Frontal cortex (tissue), 4 donors: ENCODE measurements around the gene DTX3. TPM values are rescaled to one million over a fixed set of nuclear protein-coding genes. Genes with fewer than 3 reads are reported as not detected.
A peak's percentile ranks its signal among the peaks of the same experiment; 100 is the strongest.
"Not testable (repeated sequence)": the region's sequence is repeated elsewhere in the genome, so short reads cannot be mapped to it uniquely, and the experiment has no call there.

ENCODE experiments used
- DNase-seq, 2 donors: peaks; one replicate each; pipeline ENCODE4 v3.0.0; 2012; ENCODE audit warnings: low spot score in 2 of 2
- FAIRE-seq: peaks from 2 replicates; lab custom pipeline; 2012; peaks lifted over from hg19 to GRCh38; lab: Jason Lieb, UNC
- total RNA-seq: library from RNA; depleted of rRNA; stranded (reverse); fragments of >200 nt; gene quantifications from one replicate; pipeline ENCODE4 v1.2.3, GENCODE V29; 2014
- donor health status: control.
- donor health status: control.
- donor health status: control.

Gene DTX3, protein sequence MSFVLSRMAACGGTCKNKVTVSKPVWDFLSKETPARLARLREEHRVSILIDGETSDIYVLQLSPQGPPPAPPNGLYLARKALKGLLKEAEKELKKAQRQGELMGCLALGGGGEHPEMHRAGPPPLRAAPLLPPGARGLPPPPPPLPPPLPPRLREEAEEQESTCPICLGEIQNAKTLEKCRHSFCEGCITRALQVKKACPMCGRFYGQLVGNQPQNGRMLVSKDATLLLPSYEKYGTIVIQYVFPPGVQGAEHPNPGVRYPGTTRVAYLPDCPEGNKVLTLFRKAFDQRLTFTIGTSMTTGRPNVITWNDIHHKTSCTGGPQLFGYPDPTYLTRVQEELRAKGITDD
- 51.4 TPM for total RNA-seq

DNA sequence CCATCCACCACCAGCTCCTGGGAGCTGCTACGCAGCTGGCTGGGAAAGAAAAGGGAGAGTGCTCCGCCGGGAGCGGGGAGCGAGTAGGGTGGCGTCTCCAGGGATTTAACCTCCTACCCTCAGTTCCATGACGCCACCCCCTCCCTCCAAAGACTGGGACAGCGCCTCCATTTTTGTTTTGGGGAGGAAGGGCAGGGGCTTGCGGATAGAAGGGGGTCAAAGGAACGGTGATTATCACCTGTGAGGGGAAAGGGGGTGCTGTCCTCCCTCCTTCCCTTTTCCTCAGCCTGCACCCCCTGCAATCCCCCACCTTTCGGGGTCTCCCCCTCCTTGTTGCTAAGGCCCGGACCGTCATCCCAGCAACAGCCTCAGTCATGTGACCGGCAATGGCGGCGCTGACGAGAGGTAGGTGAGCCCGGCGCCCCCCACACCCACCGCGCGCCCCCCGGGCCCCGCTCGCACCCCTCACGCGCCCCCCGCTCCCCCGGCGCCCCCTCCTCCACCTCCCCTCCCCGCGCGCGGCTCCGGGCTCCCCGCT is at the start of gene DTX3:
Gene DTX3, plus strand, starts transcription at position 371 of the 538 bp plus-strand sequence. CDS start 1,694 bp downstream, outside the sequence.
- no peak for FAIRE-seq
- DNase-seq = peak; percentile 72 to 78

DNA sequence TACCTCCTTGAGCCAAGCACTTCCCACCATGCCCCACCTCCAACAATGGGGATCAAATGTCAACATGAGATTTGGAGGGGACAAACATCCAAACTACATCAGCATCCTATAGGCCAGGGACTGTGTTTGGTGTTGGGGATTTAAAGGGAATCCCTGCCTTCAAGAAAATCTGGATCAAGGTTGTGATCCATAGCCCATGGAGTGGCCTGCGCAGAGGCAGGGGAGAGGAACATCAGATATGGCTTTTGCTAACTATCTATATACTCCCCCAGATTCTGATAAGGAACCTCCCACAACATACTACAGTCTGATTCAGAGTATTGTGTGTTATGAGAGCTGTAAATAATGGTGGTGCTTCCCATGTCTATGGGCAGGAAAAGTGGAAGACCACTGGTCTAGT is 49.7 kb upstream of the DTX3 start:
- FAIRE-seq = no peak
- no peak for DNase-seq

DNA sequence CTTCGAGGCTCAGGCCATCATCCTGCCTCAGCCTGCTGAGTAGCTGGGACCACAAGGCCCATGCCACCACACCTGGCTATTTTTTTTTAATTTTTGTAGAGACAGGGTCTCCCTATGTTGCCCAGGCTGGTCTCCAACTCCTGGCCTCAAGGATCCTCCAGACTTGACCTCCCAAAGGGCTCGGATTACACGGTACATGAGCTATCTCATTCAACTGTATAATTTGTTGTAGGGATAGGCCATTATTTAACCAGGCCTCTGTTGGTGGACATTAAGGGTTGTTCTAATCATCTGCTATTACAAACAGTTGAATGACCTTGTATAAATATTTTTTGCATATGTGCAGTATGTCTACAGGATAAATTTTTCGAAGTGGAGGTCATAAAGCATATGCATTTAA is 45.8 kb upstream of the DTX3 start:
- no peak for FAIRE-seq
- no peak for DNase-seq

DNA sequence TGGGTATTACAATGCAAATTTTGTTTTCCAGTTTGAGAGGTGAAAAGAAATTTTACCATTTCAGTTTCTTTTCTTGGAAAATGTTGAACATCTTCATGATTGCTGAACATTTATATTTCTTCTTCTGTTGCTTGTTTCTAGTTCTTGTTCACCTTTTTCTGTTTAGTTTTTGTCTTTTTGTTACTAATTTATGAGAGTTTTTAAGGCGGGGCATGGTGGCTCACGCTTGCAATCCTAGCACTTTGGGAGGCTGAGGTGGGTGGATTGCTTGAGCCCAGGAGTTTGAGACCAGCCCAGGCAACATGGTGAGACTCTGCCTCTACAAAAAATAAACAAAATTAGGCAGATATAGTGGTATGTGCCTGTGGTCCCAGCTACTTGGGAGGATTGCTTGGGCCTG is 44.1 kb upstream of the DTX3 start:
- DNase-seq = no peak
- FAIRE-seq = no peak

DNA sequence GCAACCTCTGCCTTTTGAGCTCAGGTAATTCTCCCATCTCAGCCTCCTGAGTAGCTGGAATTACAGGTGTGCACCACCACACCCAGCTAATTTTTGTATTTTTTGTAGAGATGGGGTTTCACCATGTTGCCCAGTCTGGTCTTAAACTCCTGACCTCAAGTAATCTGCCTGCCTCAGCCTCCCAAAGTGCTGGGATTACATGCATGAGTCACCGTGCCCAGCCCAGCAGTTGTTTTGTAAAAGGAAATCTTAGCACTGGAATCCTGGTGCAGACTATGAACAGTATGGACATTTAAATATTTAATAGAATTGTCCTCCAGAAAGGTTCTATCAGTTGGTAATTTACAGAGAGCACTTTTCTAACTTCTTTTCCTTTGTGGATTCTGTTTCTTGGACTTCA is 43.5 kb upstream of the DTX3 start:
- not testable (repeated sequence) for FAIRE-seq, DNase-seq

DNA sequence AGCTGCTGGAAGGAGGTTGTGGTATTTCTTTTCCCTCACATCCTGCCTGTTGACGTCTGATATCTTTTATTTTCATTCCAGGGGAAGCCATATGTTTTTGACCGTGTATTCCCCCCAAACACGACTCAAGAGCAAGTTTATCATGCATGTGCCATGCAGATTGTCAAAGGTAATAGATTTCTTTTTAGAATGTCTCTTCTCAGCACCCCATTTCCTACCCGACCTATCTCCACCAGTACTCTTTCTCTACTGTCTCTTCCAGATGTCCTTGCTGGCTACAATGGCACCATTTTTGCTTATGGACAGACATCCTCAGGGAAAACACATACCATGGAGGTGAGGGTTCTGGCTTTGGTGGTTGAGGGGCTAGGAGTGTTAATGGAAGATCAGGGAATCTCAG is 41.3 kb upstream of the DTX3 start:
- FAIRE-seq (no peak), DNase-seq (no peak)

DNA sequence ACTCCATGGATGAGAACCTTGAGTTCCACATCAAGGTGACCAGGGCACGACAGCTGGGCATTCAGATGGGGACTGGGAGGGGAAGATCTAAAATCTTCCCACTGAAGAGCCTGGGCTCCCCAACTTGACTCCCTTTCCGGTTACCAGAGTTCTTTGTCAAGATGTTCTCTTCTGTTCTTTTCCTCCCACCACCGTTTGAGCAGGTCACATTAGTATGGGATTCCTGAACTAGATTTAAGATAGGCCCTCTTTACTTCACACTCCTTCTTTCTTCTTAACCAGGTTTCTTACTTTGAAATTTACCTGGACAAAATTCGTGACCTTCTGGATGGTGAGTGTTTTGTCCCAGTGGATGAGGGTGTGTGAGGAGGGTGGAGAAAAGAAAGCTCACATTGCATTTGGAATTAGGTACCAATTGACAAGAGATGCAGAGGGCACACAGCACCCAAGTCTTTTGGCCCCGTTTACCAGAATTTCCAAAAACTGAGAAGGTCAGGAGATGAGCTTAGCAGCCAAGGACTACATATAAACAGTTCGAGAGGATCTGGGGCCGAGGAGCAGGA is 40.4 kb upstream of the DTX3 start:
- no peak for FAIRE-seq
- no peak for DNase-seq

DNA sequence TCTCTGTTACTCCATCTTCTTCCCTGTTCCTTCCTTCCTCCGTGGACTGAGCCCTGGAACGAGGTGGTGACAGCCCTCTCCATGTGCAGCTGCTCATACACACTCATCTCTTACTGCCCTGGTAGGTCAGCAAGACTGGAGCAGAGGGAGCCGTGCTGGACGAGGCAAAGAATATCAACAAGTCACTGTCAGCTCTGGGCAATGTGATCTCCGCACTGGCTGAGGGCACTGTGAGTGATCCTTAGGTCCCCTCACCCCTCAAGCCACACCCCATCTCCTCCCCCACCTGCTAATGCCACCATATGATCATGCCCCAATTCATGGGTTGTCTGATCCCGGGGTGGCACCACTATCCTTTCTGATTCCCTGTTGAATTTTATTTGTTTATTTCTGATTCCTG is 35.8 kb upstream of the DTX3 start:
- FAIRE-seq (no peak), DNase-seq (no peak)

DNA sequence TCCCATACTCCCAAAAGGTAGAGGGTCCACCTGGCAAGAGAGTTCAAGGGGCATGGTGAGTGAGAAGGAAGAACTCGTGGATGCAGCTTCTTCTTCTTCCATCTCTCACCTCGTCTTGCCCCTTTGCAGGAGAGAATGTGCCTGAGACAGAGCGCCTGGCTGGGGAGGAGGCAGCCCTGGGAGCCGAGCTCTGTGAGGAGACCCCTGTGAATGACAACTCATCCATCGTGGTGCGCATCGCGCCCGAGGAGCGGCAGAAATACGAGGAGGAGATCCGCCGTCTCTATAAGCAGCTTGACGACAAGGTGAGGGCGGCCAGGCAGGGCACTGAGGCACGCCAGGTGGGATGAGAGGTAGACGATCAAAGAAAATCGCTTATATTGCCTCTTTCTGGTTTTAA is 34.8 kb upstream of the DTX3 start:
- no peak for FAIRE-seq

DNA sequence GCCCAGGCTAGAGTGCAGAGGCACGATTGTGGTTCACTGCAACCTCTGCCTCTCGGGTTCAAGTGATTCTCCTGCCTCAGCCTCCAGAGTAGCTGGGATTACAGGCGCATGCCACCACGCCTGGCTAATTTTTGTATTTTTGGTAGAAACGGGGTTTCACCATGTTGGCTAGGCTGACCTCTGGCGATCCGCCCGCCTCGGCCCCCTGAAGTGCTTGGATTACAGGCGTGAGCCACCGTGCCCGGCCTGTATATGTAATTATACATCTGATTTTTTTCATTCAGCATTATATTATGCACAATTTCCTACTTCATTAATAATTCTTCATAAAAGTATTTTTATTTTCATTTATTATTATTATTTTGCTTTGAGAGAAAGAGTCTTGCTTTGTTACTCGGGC is 34.2 kb upstream of the DTX3 start:
- not testable (repeated sequence) for DNase-seq, FAIRE-seq

More for the DNA sequence above, 34.8 kb upstream of the DTX3 start:
- DNase-seq = no peak

DNA sequence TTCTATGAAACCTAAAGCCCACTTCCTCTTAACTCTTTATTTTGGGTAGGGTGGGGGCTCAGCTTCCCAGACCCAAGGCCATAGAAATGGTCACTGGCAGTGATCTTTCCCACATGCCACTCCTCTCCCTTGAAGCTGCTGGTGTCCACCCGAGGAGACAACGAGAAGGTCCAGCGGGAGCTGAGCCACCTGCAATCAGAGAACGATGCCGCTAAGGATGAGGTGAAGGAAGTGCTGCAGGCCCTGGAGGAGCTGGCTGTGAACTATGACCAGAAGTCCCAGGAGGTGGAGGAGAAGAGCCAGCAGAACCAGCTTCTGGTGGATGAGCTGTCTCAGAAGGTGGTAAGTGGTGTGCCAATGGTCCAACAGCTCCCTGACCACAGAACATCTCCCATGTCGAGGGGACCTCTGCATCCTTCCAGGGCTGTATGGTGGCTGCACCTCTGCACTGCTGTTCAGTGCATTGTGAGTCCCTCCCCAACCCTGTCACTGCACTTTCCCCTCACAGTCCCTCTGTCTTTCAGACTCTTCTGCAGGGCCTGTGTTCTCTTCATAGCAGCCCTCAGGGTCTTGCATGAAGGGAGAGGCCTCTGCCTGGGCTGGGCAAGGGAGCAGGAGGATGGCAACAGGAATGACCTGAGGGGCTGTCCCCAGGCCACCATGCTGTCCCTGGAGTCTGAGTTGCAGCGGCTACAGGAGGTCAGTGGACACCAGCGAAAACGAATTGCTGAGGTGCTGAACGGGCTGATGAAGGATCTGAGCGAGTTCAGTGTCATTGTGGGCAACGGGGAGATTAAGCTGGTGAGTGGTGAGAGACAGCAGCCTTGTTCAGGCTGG is 32.5 kb upstream of the DTX3 start:
- DNase-seq = no peak
- no peak for FAIRE-seq

DNA sequence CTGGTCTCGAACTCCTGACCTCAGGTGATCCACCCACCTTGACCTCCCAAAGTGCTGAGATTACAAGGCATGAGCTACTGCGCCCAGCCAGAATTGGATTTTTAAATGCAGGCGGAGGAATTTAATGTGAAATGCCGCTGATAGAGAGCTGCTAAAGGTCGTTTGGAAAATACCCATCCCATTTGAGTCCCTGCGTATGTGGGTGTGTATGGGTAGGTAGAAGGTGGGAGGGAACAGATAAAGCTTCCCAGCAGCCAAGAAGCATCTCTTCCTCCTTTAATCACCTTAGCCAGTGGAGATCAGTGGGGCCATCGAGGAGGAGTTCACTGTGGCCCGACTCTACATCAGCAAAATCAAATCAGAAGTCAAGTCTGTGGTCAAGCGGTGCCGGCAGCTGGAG is 29.8 kb upstream of the DTX3 start:
- FAIRE-seq = no peak

DNA sequence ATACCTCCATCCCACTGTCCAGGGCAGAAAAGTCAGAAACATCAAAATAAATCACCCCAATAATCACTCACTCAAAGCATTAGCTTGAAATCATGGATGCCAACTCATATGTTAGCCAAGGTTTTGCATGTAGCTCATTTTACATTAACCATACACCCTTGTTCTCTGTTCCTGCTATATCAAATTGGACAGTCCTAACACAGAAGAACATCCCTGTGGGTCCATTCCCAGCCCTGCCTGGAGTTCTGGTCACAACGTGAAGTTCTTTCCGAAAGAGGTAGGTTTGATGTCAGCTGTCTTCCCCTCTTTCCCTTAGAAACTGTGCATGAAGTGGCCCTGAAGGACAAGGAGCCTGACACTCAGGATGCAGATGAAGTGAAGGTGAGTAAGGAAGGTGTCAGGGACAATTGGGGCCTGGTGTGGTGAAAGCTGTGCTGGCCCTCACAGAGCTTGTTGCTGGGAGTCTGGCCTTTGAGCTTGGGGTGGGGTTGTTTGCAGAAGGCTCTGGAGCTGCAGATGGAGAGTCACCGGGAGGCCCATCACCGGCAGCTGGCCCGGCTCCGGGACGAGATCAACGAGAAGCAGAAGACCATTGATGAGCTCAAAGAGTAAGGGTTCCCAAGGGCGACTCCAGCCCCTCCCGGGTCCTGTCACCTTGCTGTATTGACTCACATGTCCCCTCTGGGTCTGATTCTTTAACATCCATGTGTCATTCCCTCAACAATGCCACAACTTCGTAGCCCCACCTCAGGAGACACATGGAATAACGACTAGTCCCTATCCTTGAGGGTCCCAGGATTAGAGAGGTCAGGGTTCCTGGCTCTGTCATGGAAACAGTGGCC is 28.6 kb upstream of the DTX3 start:
- DNase-seq = no peak
- FAIRE-seq = no peak

More for the DNA sequence above, 29.8 kb upstream of the DTX3 start:
- no peak for DNase-seq

DNA sequence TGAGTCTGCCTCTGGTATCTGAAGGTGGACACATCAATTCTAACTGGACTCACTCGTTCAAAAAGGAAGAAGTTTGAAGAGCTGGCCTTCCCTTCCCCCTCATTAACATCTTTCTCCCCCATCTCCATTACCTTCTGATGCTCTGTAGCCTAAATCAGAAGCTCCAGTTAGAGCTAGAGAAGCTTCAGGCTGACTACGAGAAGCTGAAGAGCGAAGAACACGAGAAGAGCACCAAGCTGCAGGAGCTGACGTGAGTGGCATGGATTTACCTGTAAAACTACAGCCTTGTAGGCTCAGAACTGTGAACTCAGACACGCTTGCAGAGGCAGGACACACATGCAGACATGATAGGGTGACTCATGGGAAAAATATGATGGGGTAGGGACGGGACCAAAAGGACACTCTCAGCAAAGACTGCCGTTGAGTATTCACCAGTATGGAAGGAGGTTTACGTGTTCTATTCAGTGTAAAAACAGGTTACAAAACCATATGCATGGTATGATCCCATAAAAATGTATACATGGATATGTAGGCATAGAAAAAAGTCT is 27.9 kb upstream of the DTX3 start:
- FAIRE-seq (no peak), DNase-seq (no peak)

DNA sequence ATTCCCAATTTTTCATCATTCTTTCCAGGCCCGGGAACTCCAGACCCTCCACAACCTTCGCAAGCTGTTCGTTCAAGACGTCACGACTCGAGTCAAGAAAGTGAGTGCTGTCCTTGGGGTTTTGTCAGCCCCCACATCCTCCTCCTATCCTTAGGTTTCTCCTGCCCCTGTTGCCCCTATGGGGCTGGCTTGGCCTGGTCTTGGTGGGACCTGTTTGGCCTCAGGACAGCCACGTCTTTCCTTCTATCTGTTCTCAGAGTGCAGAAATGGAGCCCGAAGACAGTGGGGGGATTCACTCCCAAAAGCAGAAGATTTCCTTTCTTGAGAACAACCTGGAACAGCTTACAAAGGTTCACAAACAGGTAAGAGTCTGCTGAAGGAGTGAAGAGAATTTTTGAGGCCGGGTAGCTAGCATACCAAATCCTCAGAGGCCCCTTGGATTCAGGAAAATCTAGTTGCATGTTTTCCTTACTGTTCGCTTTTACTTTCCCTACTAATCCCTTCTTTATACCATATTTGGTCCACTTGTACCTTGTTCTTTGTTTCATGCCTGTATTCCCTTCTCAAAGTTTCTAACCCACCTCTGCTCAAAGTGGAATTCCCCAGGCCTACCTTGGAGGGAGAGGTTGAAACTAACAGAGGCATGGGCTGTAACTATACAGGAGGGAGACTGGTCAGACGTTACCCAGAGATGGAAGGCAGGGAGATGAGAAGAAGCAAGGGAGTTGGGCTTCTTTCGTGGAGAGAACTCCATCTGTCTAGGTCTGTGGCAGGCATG is 26.5 kb upstream of the DTX3 start:
- no peak for FAIRE-seq
- DNase-seq = no peak

DNA sequence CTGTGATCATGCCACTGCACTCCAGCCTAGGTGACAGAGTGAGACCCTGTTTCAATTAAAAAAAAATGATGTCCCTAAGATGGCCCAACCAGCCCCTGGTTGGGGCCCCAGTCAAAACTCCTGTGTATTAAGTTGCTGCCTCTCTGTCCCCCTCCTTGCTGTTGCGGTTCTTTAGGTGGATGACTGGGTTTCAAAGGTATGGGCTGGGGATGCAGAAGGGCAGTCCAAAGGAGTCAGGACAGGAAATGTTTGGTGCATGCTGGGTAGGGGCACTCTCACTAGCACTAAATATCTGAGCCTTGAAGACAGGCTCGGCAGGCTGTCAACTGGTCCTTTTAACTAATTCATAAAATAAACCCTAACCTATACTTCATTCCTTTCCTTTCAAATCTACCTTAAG is 25.6 kb upstream of the DTX3 start:
- DNase-seq (no peak), FAIRE-seq (no peak)

DNA sequence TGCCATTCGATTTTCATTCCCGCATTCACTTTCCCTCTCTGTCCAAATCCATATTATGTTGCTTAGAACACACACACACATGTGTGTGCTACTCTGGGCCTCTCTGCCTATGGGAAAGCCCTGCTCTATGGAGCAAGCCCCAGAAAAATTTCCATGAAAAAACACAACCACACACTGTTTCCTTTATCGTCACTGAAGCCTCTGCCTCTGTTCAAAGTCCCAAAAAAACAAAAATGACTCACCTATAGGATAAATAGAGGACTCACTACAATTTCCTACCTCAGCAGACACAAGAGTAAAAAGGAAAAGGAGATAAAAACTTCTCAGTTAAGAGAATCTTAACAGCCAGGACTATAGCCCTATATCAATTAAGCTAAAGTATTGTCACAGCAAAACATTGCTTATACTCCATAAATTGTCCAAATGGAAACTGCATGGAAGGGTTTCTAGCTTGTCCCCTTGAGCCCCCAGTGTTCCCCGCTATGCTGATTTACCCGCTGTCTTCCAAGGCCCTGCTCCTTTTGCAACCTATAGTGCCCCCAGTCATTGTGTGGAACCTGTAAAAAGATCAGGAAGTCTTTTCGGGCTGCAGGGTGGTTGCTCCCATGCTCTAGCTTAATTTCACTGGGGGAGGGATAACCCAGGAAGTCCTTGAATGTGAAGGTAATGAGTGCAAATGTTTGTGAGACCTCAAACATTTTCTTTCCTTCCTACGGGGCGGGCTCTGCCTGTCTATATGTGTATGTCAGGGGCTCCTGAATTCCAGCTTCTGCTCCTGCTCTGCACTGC is 24.8 kb upstream of the DTX3 start:
- FAIRE-seq (no peak), DNase-seq (no peak)

DNA sequence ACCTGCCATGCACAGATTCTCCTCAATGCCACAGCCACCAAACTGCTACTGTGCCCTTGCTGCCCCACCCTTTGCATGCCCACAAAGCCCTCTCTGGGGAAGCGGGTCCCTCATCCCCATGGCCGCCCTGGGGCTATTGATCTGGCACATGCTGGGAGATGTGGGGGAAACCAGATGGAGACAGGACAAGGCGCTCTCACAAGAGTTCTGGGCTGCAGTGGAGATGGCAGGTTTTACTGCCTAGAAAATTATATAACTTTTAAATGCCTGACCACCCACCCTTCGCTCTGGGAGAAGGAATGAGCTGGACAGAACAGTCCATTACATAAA is 24.2 kb upstream of the DTX3 start:
- FAIRE-seq = no peak
- no peak for DNase-seq
